Activated CD8-positive, alpha-beta memory T cell treated with anti-CD3 and anti-CD28 coated beads for 36 hours (primary cell): ENCODE measurements around the gene TAGAP. TPM values are rescaled to one million over a fixed set of nuclear protein-coding genes. Genes with fewer than 3 reads are reported as not detected.
"Not testable (repeated sequence)": the region's sequence is repeated elsewhere in the genome, so short reads cannot be mapped to it uniquely, and the experiment has no call there.

Experiments
- CTCF ChIA-PET: fragments of 350-600 bp; sonication (Branson Sonifier 250); formaldehyde crosslinking; loops from one replicate; lab custom pipeline; 2021; ENCODE audit warnings: antibody characterized with exemption; lab: Charles Lee
- POLR2A ChIA-PET: fragments of 350-600 bp; sonication (Branson Sonifier 250); formaldehyde crosslinking; loops from one replicate; lab custom pipeline; 2021; ENCODE audit warnings: antibody characterized with exemption; lab: Charles Lee
- total RNA-seq, 2 experiments: library from RNA; stranded (reverse); gene quantifications; one replicate each; pipeline ENCODE4 v1.2.3, GENCODE V29; 2021

TAGAP gene
- total RNA-seq, 2 experiments from 2014 or later = 119 to 121 TPM

DNA sequence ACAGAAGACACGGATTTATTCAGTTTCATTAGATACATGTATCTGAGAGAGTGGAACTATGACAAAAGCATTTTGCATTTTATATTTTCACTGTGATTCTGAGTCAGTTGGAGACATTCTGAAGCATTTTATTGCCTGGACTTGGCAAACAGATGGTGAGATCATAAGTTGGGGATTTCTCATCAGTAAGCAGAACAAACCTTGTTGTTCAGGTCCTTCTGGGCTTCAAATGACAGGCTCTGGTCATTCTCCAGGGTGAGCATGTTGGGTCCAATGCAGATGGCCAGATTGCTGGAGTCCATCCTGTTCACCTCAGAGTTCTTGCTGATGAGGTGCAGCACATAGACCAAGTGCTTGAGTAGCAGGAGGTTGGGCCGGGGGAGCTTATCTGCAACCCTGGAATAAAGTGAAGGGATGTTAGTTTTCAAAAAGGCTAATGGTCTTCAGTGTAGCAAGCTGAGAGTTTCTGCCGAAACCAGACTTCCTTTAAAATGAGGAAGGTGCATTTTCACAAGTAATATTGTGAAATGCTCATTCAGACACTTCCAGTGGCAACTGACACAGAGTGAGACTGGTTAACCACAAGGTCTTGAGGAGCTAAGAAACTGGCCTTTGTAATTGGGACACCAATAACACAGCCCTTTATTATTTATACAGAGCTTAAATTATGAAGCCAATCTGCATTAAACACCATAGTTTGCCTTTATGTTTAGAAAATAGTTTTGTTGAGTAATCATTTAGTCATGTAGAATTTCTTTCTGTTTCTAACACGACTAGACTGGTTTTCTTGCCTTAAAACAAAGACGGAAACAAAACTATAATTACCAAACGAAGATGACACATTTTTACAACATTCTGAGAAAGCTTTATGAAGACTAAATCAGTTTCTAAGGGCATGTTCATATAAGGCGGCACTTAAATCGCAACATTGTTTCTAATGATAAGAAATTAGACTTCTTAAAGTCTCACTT lies 5.6 kb downstream of the TAGAP start:
- CTCF ChIA-PET = interaction anchor here (0.7 to 9.0 kb wide), 12 partner anchors 17 to 98 kb away, joined by 3 to 125 read pairs (median 4); no protein-coding TSS in a partner anchor
- POLR2A ChIA-PET = interaction anchor here (0.5 to 1.6 kb wide), 11 partner anchors 15 to 386 kb away, joined by 3 to 13 read pairs (median 3); partner anchors contain the start of gene RSPH3

DNA sequence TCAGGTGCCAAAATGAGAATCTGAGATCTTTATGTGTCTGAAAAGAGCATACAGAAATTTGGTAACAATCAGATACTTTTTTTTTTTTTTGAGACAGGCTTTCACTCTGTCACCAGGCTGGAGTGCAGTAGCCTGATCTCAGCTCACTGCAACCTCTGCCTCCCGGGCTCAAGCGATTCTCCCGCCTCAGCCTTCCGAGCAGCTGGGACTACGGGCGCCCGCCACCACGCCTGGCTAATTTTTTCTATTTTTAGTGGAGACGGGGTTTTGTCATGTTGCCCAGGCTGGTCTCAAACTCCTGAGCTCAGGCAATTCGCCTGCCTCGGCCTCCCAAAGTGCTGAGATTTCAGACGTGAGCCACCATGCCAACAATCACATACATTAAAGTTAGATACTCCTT lies 6.5 kb downstream of the TAGAP start:
- ChIA-PET CTCF (interaction anchor here (0.7 to 9.0 kb wide), 3 partner anchors 20 to 72 kb away, joined by 3 to 125 read pairs (median 17); no protein-coding TSS in a partner anchor), POLR2A (interaction anchor here (0.5 to 1.6 kb wide), 6 partner anchors 20 to 69 kb away, joined by 3 to 12 read pairs (median 4); partner anchors contain the start of gene RSPH3)

- POLR2A ChIA-PET = interaction anchor here (0.5 to 0.9 kb wide), 5 partner anchors 20 to 70 kb away, joined by 3 to 12 read pairs (median 4); no protein-coding TSS in a partner anchor
- CTCF ChIA-PET = interaction anchor here (0.7 to 9.0 kb wide), 4 partner anchors 25 to 72 kb away, joined by 3 to 125 read pairs (median 4); no protein-coding TSS in a partner anchor
Measured at GRCh38 chr6:159037756-159038290, 7.0 kb downstream of the TAGAP start.

DNA sequence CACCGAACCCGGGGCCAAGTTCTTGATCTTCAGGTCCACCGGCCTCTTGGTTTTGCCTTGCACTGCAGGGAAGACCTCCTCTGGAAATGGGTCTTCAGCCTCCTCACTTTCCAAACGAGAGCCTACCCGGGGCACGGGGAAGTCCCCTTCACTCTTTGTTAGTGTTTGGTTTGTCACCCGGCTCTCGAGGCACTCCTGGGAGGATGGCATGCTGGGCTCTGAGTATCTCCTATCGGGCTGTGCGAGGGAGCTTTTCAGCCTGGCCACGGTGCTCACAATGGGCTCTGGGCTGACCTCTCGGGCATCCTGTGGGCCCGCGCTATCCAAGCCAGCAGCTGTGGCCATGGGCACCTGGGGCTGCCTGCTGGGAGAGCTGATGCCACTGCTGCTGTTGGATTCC lies 8.1 kb downstream of the TAGAP start:
- ChIA-PET POLR2A (interaction anchor here (1.8 kb wide), 1 partner anchor 19 kb away, joined by 6 read pairs; no protein-coding TSS in a partner anchor), CTCF (interaction anchor here (0.8 to 1.6 kb wide), 5 partner anchors 26 to 98 kb away, joined by 3 to 6 read pairs (median 3); no protein-coding TSS in a partner anchor)

DNA sequence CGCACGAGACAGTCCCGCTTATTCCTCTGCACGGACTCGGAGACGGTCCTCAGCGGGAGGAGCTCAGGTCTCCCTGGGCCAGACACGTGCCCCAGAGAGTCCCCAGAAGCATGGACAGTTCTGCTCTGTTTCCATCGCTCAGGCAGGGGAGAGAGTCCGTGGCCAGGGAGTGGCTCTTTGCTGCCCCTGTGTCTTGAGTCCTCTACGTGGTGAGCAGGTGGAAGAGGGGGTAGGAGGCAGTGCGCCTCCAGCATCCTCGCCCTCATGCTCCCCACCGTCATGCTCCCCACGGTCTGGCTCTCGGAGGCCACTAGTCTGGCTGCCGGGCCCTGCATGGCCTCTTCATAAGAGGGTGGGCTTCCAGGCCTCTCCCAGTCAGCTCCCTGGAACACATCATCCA lies 8.9 kb downstream of the TAGAP start:
- POLR2A ChIA-PET = interaction anchor here (0.6 to 1.8 kb wide), 4 partner anchors 18 to 746 kb away, joined by 3 to 6 read pairs (median 3); no protein-coding TSS in a partner anchor
- CTCF ChIA-PET = interaction anchor here (0.8 to 1.6 kb wide), 4 partner anchors 58 to 99 kb away, joined by 3 to 6 read pairs (median 3); no protein-coding TSS in a partner anchor

- ChIA-PET CTCF (interaction anchor here (0.8 to 2.6 kb wide), 7 partner anchors 12 to 76 kb away, joined by 3 to 8 read pairs (median 3); no protein-coding TSS in a partner anchor), POLR2A (interaction anchor here (0.6 to 1.6 kb wide), 2 partner anchors 16 to 65 kb away, joined by 3 to 5 read pairs; no protein-coding TSS in a partner anchor)
Measured at GRCh38 chr6:159033160-159034049, 11.4 kb downstream of the TAGAP start.

DNA sequence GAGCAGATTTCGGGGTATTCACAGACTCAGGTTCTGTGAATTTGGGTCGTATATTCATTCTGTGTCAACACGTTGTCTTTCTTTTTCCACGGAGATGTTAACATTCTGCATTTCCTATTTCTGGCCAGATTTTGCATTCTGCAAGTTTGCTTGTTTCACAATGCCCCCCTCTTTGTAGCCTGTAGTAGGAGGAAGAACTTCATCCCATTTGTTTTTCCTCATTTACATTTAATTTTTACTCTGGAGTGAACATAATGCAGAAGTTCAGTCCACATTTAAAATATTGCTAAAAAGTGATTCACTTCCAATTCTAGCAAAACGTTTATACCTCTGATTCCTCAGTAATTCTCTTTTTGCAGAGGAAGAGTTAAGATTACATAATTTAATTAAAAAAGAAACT lies 12.9 kb downstream of the TAGAP start:
- CTCF ChIA-PET = interaction anchor here (1.0 to 2.6 kb wide), 3 partner anchors 14 to 78 kb away, joined by 3 to 8 read pairs (median 3); no protein-coding TSS in a partner anchor
- POLR2A ChIA-PET = no interaction called here

DNA sequence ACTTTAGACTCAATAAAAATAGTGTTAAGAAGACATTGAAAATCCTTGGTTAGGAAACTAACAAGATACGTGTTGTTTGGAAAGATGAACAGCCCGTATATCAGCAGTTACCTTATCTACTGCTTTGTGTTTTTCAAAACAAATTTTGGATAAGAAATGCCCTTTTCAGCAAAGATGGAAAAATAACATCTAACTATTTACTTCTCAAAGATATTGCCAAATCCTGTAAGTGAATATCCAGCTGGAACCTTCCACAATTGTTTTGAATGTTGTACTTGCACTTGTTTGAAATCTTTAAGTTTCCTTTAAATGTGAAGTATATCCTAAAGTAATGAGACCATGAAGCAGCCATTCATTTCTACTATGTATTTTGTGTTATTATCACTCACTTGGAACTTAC lies 14.6 kb downstream of the TAGAP start:
- POLR2A ChIA-PET = no interaction called here

GRCh38 chr6:159025224-159025623 lies 19.6 kb downstream of the TAGAP start:
- CTCF ChIA-PET, POLR2A ChIA-PET: not testable (repeated sequence)

More for the DNA sequence above, 14.6 kb downstream of the TAGAP start:
- CTCF ChIA-PET = no interaction called here

DNA sequence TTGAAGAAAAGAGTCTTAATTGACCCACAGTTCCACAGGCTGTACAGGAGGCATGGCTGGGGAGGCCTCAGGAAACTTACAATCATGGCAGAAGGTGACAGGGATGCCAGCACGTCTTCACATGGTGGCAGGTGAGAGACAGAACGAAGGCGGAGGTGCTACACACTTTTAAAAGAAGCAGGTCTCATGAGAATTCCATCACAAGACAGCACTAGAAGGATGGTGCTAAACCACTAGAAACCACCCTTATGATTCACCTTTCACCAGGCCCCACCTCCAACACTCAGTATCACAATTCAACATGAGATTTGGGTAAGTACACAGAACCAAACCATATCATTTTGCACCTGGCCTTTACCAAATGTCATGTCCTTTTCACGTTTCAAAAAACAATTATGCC lies 20.9 kb downstream of the TAGAP start:
- ChIA-PET CTCF (no interaction called here), POLR2A (no interaction called here)

- CTCF ChIA-PET = interaction anchor here (1.6 to 3.2 kb wide), 3 partner anchors 19 to 114 kb away, joined by 5 to 17 read pairs (median 10); no protein-coding TSS in a partner anchor
- POLR2A ChIA-PET = no interaction called here
Measured at GRCh38 chr6:159020011-159020410, 24.8 kb downstream of the TAGAP start.

- ChIA-PET CTCF (interaction anchor here (0.7 to 3.2 kb wide), 13 partner anchors 9 to 117 kb away, joined by 3 to 17 read pairs (median 3); partner anchors contain the start of gene TAGAP), POLR2A (interaction anchor here (0.7 to 1.9 kb wide), 6 partner anchors 16 to 26 kb away, joined by 3 to 13 read pairs (median 4); no protein-coding TSS in a partner anchor)
Measured at GRCh38 chr6:159017757-159018559, 26.8 kb downstream of the TAGAP start.

GRCh38 chr6:159014406-159014805 lies 30.4 kb downstream of the TAGAP start:
- POLR2A ChIA-PET = no interaction called here
- CTCF ChIA-PET = interaction anchor here (1.5 to 1.9 kb wide), 2 partner anchors 90 to 96 kb away, joined by 5 to 9 read pairs; no protein-coding TSS in a partner anchor

GRCh38 chr6:159013229-159013628 lies 31.6 kb downstream of the TAGAP start:
- ChIA-PET POLR2A (interaction anchor here (0.6 to 0.7 kb wide), 3 partner anchors 25 to 320 kb away, joined by 4 to 6 read pairs (median 6); no protein-coding TSS in a partner anchor), CTCF (interaction anchor here (0.7 to 1.9 kb wide), 8 partner anchors 13 to 364 kb away, joined by 3 to 9 read pairs (median 4); partner anchors contain the start of gene RSPH3)

DNA sequence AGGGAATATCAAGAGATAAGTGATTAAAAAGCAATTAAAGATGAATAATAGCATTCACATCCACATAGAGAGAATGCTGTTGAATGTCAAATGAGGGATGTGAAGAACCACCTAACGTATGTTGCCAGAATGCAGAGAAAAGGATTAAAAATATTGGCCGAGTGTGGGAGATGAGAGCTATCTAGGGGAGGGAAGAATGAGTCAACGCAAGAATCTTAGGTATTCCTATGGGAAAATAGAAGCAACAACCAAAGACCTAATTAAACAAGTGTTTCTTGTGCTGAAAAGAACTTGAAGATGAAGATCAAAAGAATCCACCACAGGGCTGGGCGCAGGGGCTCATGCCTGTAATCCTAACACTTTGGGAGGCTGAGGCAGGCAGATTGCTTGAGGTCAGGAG lies 32.6 kb downstream of the TAGAP start:
- POLR2A ChIA-PET = no interaction called here
- CTCF ChIA-PET = interaction anchor here (4.7 kb wide), 1 partner anchor 94 kb away, joined by 47 read pairs; no protein-coding TSS in a partner anchor

DNA sequence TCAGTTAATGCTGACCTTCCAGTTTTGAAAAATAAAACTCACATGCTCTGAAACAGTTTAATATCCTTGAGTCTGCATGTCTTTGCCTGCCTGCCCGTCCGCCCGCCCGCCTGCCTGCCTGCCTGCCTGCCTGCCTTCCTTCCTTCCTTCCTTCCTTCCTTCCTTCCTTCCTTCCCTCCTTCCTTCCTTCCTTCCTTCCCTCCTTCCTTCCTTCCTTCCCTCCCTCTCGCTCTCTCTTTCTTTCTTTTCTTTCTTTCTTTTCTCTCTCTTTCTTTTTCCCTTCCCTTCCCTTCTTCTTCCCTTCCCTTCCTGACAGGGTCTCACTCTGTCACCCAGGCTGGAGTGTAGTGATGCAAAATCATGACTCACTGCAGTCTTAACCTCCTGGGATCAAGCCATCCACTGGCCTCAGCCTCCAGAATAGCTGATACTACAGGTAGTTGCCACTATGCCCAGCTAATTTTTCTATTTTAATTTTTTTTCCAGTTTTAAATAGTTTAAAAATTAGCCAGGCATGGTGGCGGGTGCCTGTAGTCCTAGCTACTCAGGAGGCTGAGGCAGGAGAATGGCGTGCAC lies 34.7 kb downstream of the TAGAP start:
- ChIA-PET CTCF (interaction anchor here (0.6 to 4.7 kb wide), 6 partner anchors 30 to 124 kb away, joined by 3 to 47 read pairs (median 6); no protein-coding TSS in a partner anchor), POLR2A (interaction anchor here (0.9 to 1.4 kb wide), 2 partner anchors 55 to 85 kb away, joined by 3 to 4 read pairs; no protein-coding TSS in a partner anchor)
